PFSK-1 (cell line): ENCODE results near the gene MOGAT1.

Experiments
- FOXP2 ChIP-seq: optimal IDR thresholded peaks from 2 replicates; pipeline ENCODE3; 2011; ENCODE audit warnings: borderline replicate concordance, control low read depth, inconsistent platforms; ENCODE audit not compliant: insufficient read depth; ENCODE audit errors: extremely low read length, extremely low read depth
- POLR2AphosphoS5 ChIP-seq: IDR thresholded peaks from 2 replicates; pipeline ENCODE4 v1.6.1; 2012; ENCODE audit warnings: low read depth, mild to moderate bottlenecking, control low read depth, low read length, moderate library complexity
- REST ChIP-seq, 2 experiments: IDR thresholded peaks; 2 replicates each; pipeline versions ENCODE4 v1.6.1 to v1.8.0; 2011 to 2012; ENCODE audit warnings: low read depth in 2 of 2, low read length in 2 of 2, control low read depth in 1 of 2, inconsistent platforms in 1 of 2, mild to moderate bottlenecking in 1 of 2, moderate library complexity in 1 of 2; ENCODE audit not compliant: insufficient read depth in 1 of 2
- SIN3A ChIP-seq: IDR thresholded peaks from 2 replicates; pipeline ENCODE4 v1.6.1; 2012; ENCODE audit warnings: mild to moderate bottlenecking, low read length, moderate library complexity, borderline replicate concordance; ENCODE audit not compliant: insufficient read depth
- TAF1 ChIP-seq: IDR thresholded peaks from 2 replicates; pipeline ENCODE4 v1.6.1; 2012; ENCODE audit warnings: low read length, control low read depth, borderline replicate concordance; ENCODE audit not compliant: insufficient read depth

MOGAT1 gene

GRCh38 chr2:222673273-222673672 lies 1.8 kb downstream of the MOGAT1 start:
- no peak for TF ChIP-seq POLR2AphosphoS5
- no peak for TF ChIP-seq FOXP2

- TF ChIP-seq SIN3A, result no peak
- TF ChIP-seq POLR2AphosphoS5, result no peak
- TF ChIP-seq TAF1, result no peak
- no peak for TF ChIP-seq REST (IDR thresholded peaks at IDR 0.05; ENCODE audit: insufficient read depth in 1 of 2, low read depth in 2 of 2, low read length in 2 of 2)
These were observed 2.4 kb downstream of the MOGAT1 start for GRCh38 chr2:222673883-222674282.

GRCh38 chr2:222677981-222678380 lies 6.5 kb downstream of the MOGAT1 start:
- TF ChIP-seq TAF1 (no peak), POLR2AphosphoS5 (no peak), REST (IDR thresholded peaks at IDR 0.05; ENCODE audit: insufficient read depth in 1 of 2, low read depth in 2 of 2, low read length in 2 of 2) (no peak), FOXP2 (no peak), SIN3A (no peak)

GRCh38 chr2:222683805-222684204 lies 12.3 kb downstream of the MOGAT1 start:
- TF ChIP-seq TAF1 (no peak), POLR2AphosphoS5 (no peak), SIN3A (no peak), REST (IDR thresholded peaks at IDR 0.05; ENCODE audit: insufficient read depth in 1 of 2, low read depth in 2 of 2, low read length in 2 of 2) (no peak), FOXP2 (no peak)

GRCh38 chr2:222686086-222686750 lies 14.8 kb downstream of the MOGAT1 start:
- no peak for TF ChIP-seq TAF1
- TF ChIP-seq REST (IDR thresholded peaks at IDR 0.05; ENCODE audit: insufficient read depth in 1 of 2, low read depth in 2 of 2, low read length in 2 of 2), result no peak
- no peak for TF ChIP-seq FOXP2
- no peak for TF ChIP-seq POLR2AphosphoS5
- TF ChIP-seq SIN3A, result no peak
